ENCODE data around the gene GSX2. TPM values are rescaled to one million over a fixed set of nuclear protein-coding genes. Genes with fewer than 3 reads are reported as not detected.

GSX2 gene
- total and polyA plus RNA-seq, 2 of the 4 experiments (the other 2 are of a cell fraction) = not detected

- H4K20me1 ChIP-seq (ENCODE audit: insufficient read depth, low read length) = no peaks in the 10 kb centered on the region
- H4K91ac ChIP-seq (ENCODE audit: insufficient read depth, low read depth, low read length) = no peak overlapping the region
- no peak overlapping the region for H2BK20ac ChIP-seq (ENCODE audit: low read depth, low read length)
- H3K36me3 ChIP-seq (ENCODE audit: control insufficient read depth, insufficient read depth, low read length) = no peaks in the 10 kb centered on the region
- no peak overlapping the region for H4K5ac ChIP-seq (ENCODE audit: low read depth, low read length)
- no peak overlapping the region for H3K4ac ChIP-seq (ENCODE audit: low read depth, low read length)
- intact Hi-C loops (cut with micrococcal nuclease) (no loop called here), dilution Hi-C loops (cut with HindIII; ENCODE audit: low sequenced_read_pairs, unreplicated experiment) (no loop called here), in situ Hi-C loops (cut with MboI; ENCODE audit: low sequenced_read_pairs) (no loop called here)
- no peak overlapping the region for H3K27ac ChIP-seq (ENCODE audit: insufficient read depth, low read length)
- TF ChIP-seq CEBPB (IDR thresholded peaks at IDR 0.05; ENCODE audit: low read depth, low read length) = no peak
- TF ChIP-seq CHD1 (IDR thresholded peaks at IDR 0.05; ENCODE audit: low read depth, low read length) = no peak
- no peak for TF ChIP-seq RCOR1 (IDR thresholded peaks at IDR 0.05; ENCODE audit: insufficient replicate concordance, low read length)
- TF ChIP-seq MAZ (IDR thresholded peaks at IDR 0.05; ENCODE audit: borderline replicate concordance, low read depth, low read length) = no peak
- TF ChIP-seq RAD21 (IDR thresholded peaks at IDR 0.05; ENCODE audit: low read length) = no peak
- TF ChIP-seq MAFK (IDR thresholded peaks at IDR 0.05; ENCODE audit: low read depth, low read length) = no peak
- TF ChIP-seq CTCF (conservative IDR thresholded peaks at IDR 0.05; ENCODE audit: low read depth, low read length) = no peak
- TF ChIP-seq FOS (IDR thresholded peaks at IDR 0.05; ENCODE audit: low read depth, low read length) = no peak
- no peak for TF ChIP-seq ELK1 (IDR thresholded peaks at IDR 0.05; ENCODE audit: borderline replicate concordance, low read depth, low read length)
- TF ChIP-seq USF2 (IDR thresholded peaks at IDR 0.05; ENCODE audit: low read depth, low read length) = no peak
- TF ChIP-seq BHLHE40 (IDR thresholded peaks at IDR 0.05; ENCODE audit: low read depth, low read length) = no peak
- TF ChIP-seq MXI1 (IDR thresholded peaks at IDR 0.05; ENCODE audit: borderline replicate concordance, low read depth, low read length) = no peak
- no peak for TF ChIP-seq NFE2L2 (IDR thresholded peaks at IDR 0.05; ENCODE audit: low read depth, low read length)
- TF ChIP-seq POLR2A (IDR thresholded peaks at IDR 0.05; ENCODE audit: low read depth, low read length) = no peak
- WGBS, 2 experiments (ENCODE audit: extremely low coverage in 2 of 2, insufficient read length in 1 of 2) = no CpG with 5 or more reads among the region's 6 CpGs
- CTCF ChIA-PET = no interaction called here
- no peak overlapping the region for H4K8ac ChIP-seq (ENCODE audit: low read depth in 2 of 2, low read length in 2 of 2)
- no peak overlapping the region for H3K4me2 ChIP-seq (ENCODE audit: low read depth, low read length)
- peaks cover 9% of the 10 kb centered on the region; the same call in 1 of the 2 replicates for H3K9me1 ChIP-seq (ENCODE audit: insufficient read depth, low read length)
- no peak overlapping the region for H2BK15ac ChIP-seq (ENCODE audit: low read depth, low read length)
- H3K9ac ChIP-seq (ENCODE audit: low read depth, low read length) = no peak overlapping the region
- H3K4me1 ChIP-seq (ENCODE audit: control insufficient read depth, insufficient read depth, low read length) = no peaks in the 10 kb centered on the region
- H3K56ac ChIP-seq (ENCODE audit: extremely low read depth, insufficient read depth, low read length) = no peak overlapping the region
- H2AFZ ChIP-seq (replicated peaks; ENCODE audit: low read length, poor library complexity) = no peak overlapping the region
- no peaks in the 10 kb centered on the region for H3K9me3 ChIP-seq (ENCODE audit: control insufficient read depth, insufficient read depth, low read length)
- no peak overlapping the region for H3K18ac ChIP-seq (ENCODE audit: low read depth, low read length)
- no peak overlapping the region for H3K14ac ChIP-seq (replicated peaks; ENCODE audit: low read depth, low read length)
- no peak overlapping the region for H2AK9ac ChIP-seq (replicated peaks; ENCODE audit: low read depth, low read length, poor library complexity)
- peaks cover 57% of the 10 kb centered on the region for H3K27me3 ChIP-seq (ENCODE audit: control insufficient read depth, insufficient read depth, low read length)
- POLR2A ChIA-PET (ENCODE audit: unreplicated experiment) = no interaction called here
- H3K79me1 ChIP-seq (ENCODE audit: low read depth in 1 of 2, low read length in 2 of 2) = no peaks in the 10 kb centered on the region
- DNase-seq (no peak), ATAC-seq (ENCODE audit: low read depth) (no peak)
- no peak overlapping the region; the same call in 1 of the 2 replicates for H3K23ac ChIP-seq (ENCODE audit: low read depth, low read length)
- BruUV-seq (replicated peaks) = no TSS peak
- no peak overlapping the region for H3K4me3 ChIP-seq (ENCODE audit: insufficient read depth, low read depth, low read length)
- H2BK5ac ChIP-seq (ENCODE audit: low read depth, low read length, poor library complexity, severe bottlenecking) = no peak overlapping the region
- no peak overlapping the region for H2AK5ac ChIP-seq (ENCODE audit: low read depth, low read length)
- no peak overlapping the region for H2BK120ac ChIP-seq (ENCODE audit: low read depth, low read length)
Measured at GRCh38 chr4:54097152-54097551, 2.8 kb upstream of the GSX2 start.

Measured in IMR-90 (cell line).